ENCODE data around the gene NSL1.

DNA sequence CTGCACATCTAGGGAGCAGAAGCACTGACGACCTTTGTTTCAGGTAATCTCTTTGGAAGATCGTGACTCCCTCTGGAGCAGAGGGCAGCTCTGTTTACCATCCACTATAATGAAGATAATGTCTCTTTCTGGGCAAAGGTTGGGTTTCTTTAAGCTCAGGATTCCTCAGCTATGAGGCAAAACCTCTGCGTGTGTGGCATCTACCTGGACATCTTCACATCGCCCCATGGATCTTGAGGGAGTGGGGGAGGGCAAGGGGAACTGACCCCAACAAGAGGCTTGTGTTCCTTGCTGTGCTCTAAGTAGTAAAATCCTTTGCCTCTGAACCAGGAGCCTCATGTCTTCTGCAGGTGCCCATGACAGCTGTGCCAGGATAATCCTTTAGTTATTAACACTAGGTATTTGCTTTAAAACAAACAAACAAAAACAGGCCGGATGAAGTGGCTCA lies 36.3 kb upstream of the NSL1 start:
- TF ChIP-seq EZH2 (IDR thresholded peaks at IDR 0.05; ENCODE audit: insufficient read depth, poor library complexity, severe bottlenecking) = no peak
- TF ChIP-seq EZH2phosphoT487 (IDR thresholded peaks at IDR 0.05; ENCODE audit: insufficient read depth, low read depth) = no peak

Data from GM23248 (cell line).